HG02970 (cell line): Measurements from ENCODE around the gene LALBA.
"Not testable (repeated sequence)": the region's sequence is repeated elsewhere in the genome, so short reads cannot be mapped to it uniquely, and the experiment has no call there.

Source experiments
- ATAC-seq: cut with Tn5 transposase; IDR thresholded peaks from one replicate; pipeline ENCODE4 v1.9.1; 2021; ENCODE audit warnings: mild to moderate bottlenecking, moderate library complexity, moderate number of reproducible peaks; ENCODE audit not compliant: unreplicated experiment, low FRiP score

Gene LALBA

GRCh38 chr12:48536602-48537001, 33.2 kb downstream of the LALBA start:
- no peak for ATAC-seq

- no peak for ATAC-seq
Observed at GRCh38 chr12:48532601-48533000, 37.2 kb downstream of the LALBA start.

- ATAC-seq: no peak
Observed at GRCh38 chr12:48527891-48528670, 41.8 kb downstream of the LALBA start.

GRCh38 chr12:48525332-48525731, 44.5 kb downstream of the LALBA start, which contains the start of gene OR8S1:
Gene OR8S1, plus strand, starts transcription at chr12:48525632. Its CDS starts 0 bp downstream, at chr12:48525632.
- ATAC-seq: no peak

- ATAC-seq: not testable (repeated sequence)
Observed at GRCh38 chr12:48520381-48520780, 49.5 kb downstream of the LALBA start.
